ENCODE data around the gene PRDM15. TPM values are rescaled to one million over a fixed set of nuclear protein-coding genes. Genes with fewer than 3 reads are reported as not detected.

The PRDM15 gene
- polyA plus RNA-seq, 1 donor (not counting 4 experiments of a cell fraction or from before 2014, with no cell fraction given), result 5.2 TPM

DNA sequence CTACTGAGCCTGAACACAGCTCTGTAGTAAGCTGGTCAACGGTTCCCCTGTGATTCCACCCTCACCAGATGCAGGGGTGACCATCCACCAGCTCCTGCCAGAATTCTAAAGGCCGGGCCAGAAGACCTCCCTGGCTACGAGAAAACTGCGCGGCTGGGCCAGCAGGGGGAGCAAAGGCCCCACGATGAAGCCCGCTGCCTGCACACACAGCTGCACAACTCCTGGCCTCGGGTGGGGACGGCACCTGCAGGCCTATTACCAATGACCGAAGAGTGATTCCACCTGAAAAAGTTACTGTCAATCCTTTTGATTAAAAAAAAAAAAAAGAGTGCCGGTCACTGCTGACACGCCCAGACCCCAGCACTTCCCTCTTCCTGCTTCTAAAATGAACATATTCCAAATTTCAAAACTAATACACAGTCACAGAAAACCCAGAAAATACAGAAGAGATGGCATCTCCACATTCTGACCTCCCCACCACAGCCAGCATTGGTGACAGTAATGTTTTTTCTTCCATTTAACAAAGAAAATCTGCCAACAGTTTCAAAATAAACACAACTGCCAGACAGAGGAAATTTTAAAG, 62.5 kb downstream of the PRDM15 start:
- H3K9me1 ChIP-seq (ENCODE audit: control insufficient read depth, extremely low read depth, insufficient read depth, low read length), result no peaks in the 10 kb centered on the region
- no peaks in the 10 kb centered on the region for H3K9me3 ChIP-seq (ENCODE audit: control insufficient read depth, low read depth, low read length)
- H4K20me1 ChIP-seq (ENCODE audit: control insufficient read depth, extremely low read depth, insufficient read depth, low read length), result no peaks in the 10 kb centered on the region
- H3K9ac ChIP-seq (ENCODE audit: control insufficient read depth, extremely low read depth, insufficient read depth, low read length), result no peak overlapping the region
- no peak overlapping the region for H3K27ac ChIP-seq (ENCODE audit: control insufficient read depth, insufficient read depth, low read length)
- dilution Hi-C loops (cut with MboI; ENCODE audit: extremely low pct_ligation_motif_present, low sequenced_read_pairs), result no loop called here
- H3K4me1 ChIP-seq (ENCODE audit: control insufficient read depth, extremely low read depth, insufficient read depth, low read length), result no peaks in the 10 kb centered on the region
- H3K36me3 ChIP-seq (ENCODE audit: control insufficient read depth in 2 of 2, extremely low read depth in 1 of 2, insufficient read depth in 2 of 2, low read length in 2 of 2), result peaks cover 11 to 14% of the 10 kb centered on the region in 2 experiments
- DNase-seq (ENCODE audit: low read depth, low spot score) (peak; percentile 1), FAIRE-seq (no peak)
- TF ChIP-seq, protein P1, sequence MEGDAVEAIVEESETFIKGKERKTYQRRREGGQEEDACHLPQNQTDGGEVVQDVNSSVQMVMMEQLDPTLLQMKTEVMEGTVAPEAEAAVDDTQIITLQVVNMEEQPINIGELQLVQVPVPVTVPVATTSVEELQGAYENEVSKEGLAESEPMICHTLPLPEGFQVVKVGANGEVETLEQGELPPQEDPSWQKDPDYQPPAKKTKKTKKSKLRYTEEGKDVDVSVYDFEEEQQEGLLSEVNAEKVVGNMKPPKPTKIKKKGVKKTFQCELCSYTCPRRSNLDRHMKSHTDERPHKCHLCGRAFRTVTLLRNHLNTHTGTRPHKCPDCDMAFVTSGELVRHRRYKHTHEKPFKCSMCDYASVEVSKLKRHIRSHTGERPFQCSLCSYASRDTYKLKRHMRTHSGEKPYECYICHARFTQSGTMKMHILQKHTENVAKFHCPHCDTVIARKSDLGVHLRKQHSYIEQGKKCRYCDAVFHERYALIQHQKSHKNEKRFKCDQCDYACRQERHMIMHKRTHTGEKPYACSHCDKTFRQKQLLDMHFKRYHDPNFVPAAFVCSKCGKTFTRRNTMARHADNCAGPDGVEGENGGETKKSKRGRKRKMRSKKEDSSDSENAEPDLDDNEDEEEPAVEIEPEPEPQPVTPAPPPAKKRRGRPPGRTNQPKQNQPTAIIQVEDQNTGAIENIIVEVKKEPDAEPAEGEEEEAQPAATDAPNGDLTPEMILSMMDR (optimal IDR thresholded peaks at IDR 0.05 in 1 of 3, IDR thresholded peaks at IDR 0.05 in 1 of 3, conservative IDR thresholded peaks at IDR 0.05 in 1 of 3; ENCODE audit: extremely low read depth in 1 of 3, insufficient read depth in 2 of 3, low read length in 3 of 3), result peak; percentile 46 to 72 (median 53)
- no peak for TF ChIP-seq EZH2 (IDR thresholded peaks at IDR 0.05; ENCODE audit: low read length)
- H3K4me2 ChIP-seq (ENCODE audit: control insufficient read depth, extremely low read depth, insufficient read depth, low read depth, low read length), result no peak overlapping the region
- H3K4me3 ChIP-seq (ENCODE audit: control insufficient read depth in 2 of 3, extremely low read depth in 1 of 3, insufficient read depth in 2 of 3, low read depth in 1 of 3, low read length in 3 of 3), result no peak overlapping the region
- no peaks in the 10 kb centered on the region for H3K27me3 ChIP-seq (ENCODE audit: control insufficient read depth, extremely low read depth, insufficient read depth, low read length)
- no peak overlapping the region for H2AFZ ChIP-seq (ENCODE audit: control insufficient read depth, low read length)
- no peaks in the 10 kb centered on the region for H3K79me2 ChIP-seq (ENCODE audit: control insufficient read depth, insufficient read depth, low read length)

DNA sequence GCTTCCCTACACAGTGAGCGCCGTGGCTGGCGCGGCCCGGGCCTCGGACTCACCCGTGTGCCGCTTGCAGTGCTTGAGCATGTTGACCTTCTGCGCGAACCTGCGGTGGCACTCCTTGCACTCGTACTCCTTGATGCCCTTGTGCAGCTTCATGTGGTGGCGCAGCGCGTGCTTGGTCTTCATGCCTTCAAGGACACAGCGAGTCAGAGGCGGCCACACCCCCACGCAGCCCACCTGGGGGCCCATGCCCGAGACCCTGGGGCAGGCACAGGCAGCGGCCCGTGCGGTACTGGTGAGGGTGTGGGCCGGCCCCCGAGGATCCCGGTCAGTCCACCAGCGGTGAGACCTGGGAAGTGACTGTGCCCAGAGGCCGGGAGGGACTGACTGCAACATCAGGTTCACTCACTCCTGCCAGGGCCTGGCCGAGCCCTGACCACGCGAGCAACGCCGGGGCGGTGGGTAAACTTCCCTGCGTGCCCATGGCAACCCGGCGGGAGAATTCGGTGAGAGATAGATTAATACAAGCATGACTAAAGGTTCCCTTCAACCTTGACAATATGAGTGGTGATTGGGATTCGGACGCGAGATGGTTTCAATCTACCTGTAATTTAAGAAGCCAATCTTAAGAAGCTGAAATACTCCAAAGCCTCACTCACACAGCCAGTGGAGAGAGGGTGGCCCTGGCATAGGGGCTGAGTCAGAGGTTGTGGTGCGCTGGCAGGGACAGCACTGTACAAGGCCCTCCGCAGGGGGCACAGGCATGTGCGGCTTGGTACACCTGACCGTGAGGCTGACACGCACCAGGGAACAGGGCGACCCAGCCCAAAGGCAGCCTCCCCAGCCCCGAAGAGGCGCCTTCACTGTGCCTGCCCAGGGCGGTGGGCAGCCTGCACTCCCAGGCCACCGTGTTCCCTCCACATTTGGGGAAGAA, 63.2 kb downstream of the PRDM15 start:
- DNase-seq (ENCODE audit: low read depth, low spot score), result no peak
- H3K9me3 ChIP-seq (ENCODE audit: control insufficient read depth, low read depth, low read length), result no peaks in the 10 kb centered on the region
- no peaks in the 10 kb centered on the region for H4K20me1 ChIP-seq (ENCODE audit: control insufficient read depth, extremely low read depth, insufficient read depth, low read length)
- peaks cover 11 to 17% of the 10 kb centered on the region in 2 experiments for H3K36me3 ChIP-seq (ENCODE audit: control insufficient read depth in 2 of 2, extremely low read depth in 1 of 2, insufficient read depth in 2 of 2, low read length in 2 of 2)
- no peak overlapping the region for H3K27ac ChIP-seq (ENCODE audit: control insufficient read depth, insufficient read depth, low read length)
- H3K4me1 ChIP-seq (ENCODE audit: control insufficient read depth, extremely low read depth, insufficient read depth, low read length), result no peaks in the 10 kb centered on the region
- H3K9ac ChIP-seq (ENCODE audit: control insufficient read depth, extremely low read depth, insufficient read depth, low read length), result no peak overlapping the region
- H3K79me2 ChIP-seq (ENCODE audit: control insufficient read depth, insufficient read depth, low read length), result no peaks in the 10 kb centered on the region
- no peaks in the 10 kb centered on the region for H3K9me1 ChIP-seq (ENCODE audit: control insufficient read depth, extremely low read depth, insufficient read depth, low read length)
- H3K27me3 ChIP-seq (ENCODE audit: control insufficient read depth, extremely low read depth, insufficient read depth, low read length), result no peaks in the 10 kb centered on the region
- dilution Hi-C loops (cut with MboI; ENCODE audit: extremely low pct_ligation_motif_present, low sequenced_read_pairs), result no loop called here
- H2AFZ ChIP-seq (ENCODE audit: control insufficient read depth, low read length), result no peak overlapping the region
- no peak overlapping the region for H3K4me2 ChIP-seq (ENCODE audit: control insufficient read depth, extremely low read depth, insufficient read depth, low read depth, low read length)
- FAIRE-seq, result no peak
- H3K4me3 ChIP-seq (ENCODE audit: control insufficient read depth in 2 of 3, extremely low read depth in 1 of 3, insufficient read depth in 2 of 3, low read depth in 1 of 3, low read length in 3 of 3), result no peak overlapping the region
- TF ChIP-seq EZH2 (IDR thresholded peaks at IDR 0.05; ENCODE audit: low read length), result no peak
- TF ChIP-seq, protein P1 (optimal IDR thresholded peaks at IDR 0.05 in 1 of 3, IDR thresholded peaks at IDR 0.05 in 1 of 3, conservative IDR thresholded peaks at IDR 0.05 in 1 of 3; ENCODE audit: extremely low read depth in 1 of 3, insufficient read depth in 2 of 3, low read length in 3 of 3), result no peak
